K562 (cell line): Measurements from ENCODE around the gene STK33. TPM values are rescaled to one million over a fixed set of nuclear protein-coding genes. Genes with fewer than 3 reads are reported as not detected.

Experiments used
- ATAC-seq: fragments of 200-7000 bp; cut with Tn5 transposase; 3 replicates; pipeline ENCODE4 v1.9.1; 2020; ENCODE audit warnings: moderate library complexity
- BruUV-seq: library from RNA; stranded (reverse); fragments of 400-500 nt; replicated peaks from 2 replicates; lab custom pipeline; 2021; lab: Mats Ljungman, UMichigan
- CTCF ChIA-PET: fragments of 300-600 bp; formaldehyde crosslinking; extraction: SDS; loops from one replicate; lab custom pipeline; 2021; ENCODE audit warnings: low intra/inter-chr PET ratio; lab: Yijun Ruan, JAX
- POLR2A ChIA-PET: fragments of 300-600, 350-650 bp; sonication (Branson Sonifier 250); formaldehyde crosslinking; extraction: SDS; loops from one replicate; lab custom pipeline; 2021; ENCODE audit warnings: antibody characterized with exemption, inconsistent platforms; lab: Yijun Ruan, JAX
- DNase-seq, 4 experiments: peaks; one replicate each; pipeline versions ENCODE4 v3.0.0 to v3.0.0-alpha.2; 2011 to 2018; ENCODE audit warnings: low spot score in 3 of 4, mixed read lengths in 3 of 4; ENCODE audit errors: extremely low read depth in 1 of 4
- FAIRE-seq: peaks from 2 replicates; lab custom pipeline; 2011; peaks lifted over from hg19 to GRCh38; lab: Jason Lieb, UNC
- H2AFZ ChIP-seq: 2 replicates; pipeline ENCODE4 v1.6.0; 2011; ENCODE audit warnings: low read depth, low read length, control low read depth, inconsistent platforms
- H3K27ac ChIP-seq: fragments of 200-600 bp; 3 replicates; pipeline ENCODE4 v1.8.0; 2011; ENCODE audit warnings: low read depth, mild to moderate bottlenecking, control low read depth, inconsistent platforms, low read length, moderate library complexity, mixed read lengths; ENCODE audit errors: extremely low read depth
- H3K27me3 ChIP-seq, 2 experiments: fragments of 300-600 bp in 1 of 2; 2 replicates in 1 of 2; 3 replicates in 1 of 2; pipeline versions ENCODE4 v1.6.0 to v1.8.0; 2011; ENCODE audit warnings: inconsistent platforms in 2 of 2, low read length in 2 of 2, mild to moderate bottlenecking in 1 of 2, mixed read lengths in 1 of 2, moderate library complexity in 1 of 2; ENCODE audit not compliant: control insufficient read depth in 2 of 2, insufficient read depth in 2 of 2
- H3K36me3 ChIP-seq: fragments of 300-600 bp; 3 replicates; pipeline ENCODE4 v1.8.0; 2011; ENCODE audit warnings: mild to moderate bottlenecking, low read length, inconsistent platforms; ENCODE audit not compliant: control insufficient read depth, insufficient read depth
- H3K4me1 ChIP-seq, 2 experiments: fragments of 200-600 bp in 1 of 2; replicated peaks in 1 of 2; 2 replicates in 1 of 2; 3 replicates in 1 of 2; pipeline versions ENCODE4 v1.5.1 to v1.8.0; 2011; ENCODE audit warnings: inconsistent platforms in 2 of 2, low read length in 2 of 2, mild to moderate bottlenecking in 1 of 2, mixed read lengths in 1 of 2, moderate library complexity in 1 of 2; ENCODE audit not compliant: control insufficient read depth in 2 of 2, insufficient read depth in 2 of 2
- H3K4me2 ChIP-seq: 2 replicates; pipeline ENCODE4 v1.6.1; 2011; ENCODE audit warnings: low read length, control low read depth, inconsistent platforms, mixed read lengths; ENCODE audit not compliant: insufficient read depth
- H3K4me3 ChIP-seq: fragments of 200-600 bp; sonication (generic), shearing (Covaris generic); 2 replicates; pipeline ENCODE4 v1.5.1; 2016; ENCODE audit warnings: control low read depth, inconsistent platforms
- H3K79me2 ChIP-seq: fragments of 200-600 bp; 3 replicates; pipeline ENCODE4 v1.8.0; 2011; ENCODE audit warnings: low read length, inconsistent platforms; ENCODE audit not compliant: control insufficient read depth, insufficient read depth
- H3K9ac ChIP-seq, 2 experiments: 2 replicates each; pipeline versions ENCODE4 v1.6.0 to v1.6.1; 2011; ENCODE audit warnings: low read depth in 2 of 2, low read length in 2 of 2, control low read depth in 1 of 2, inconsistent platforms in 1 of 2, mild to moderate bottlenecking in 1 of 2, mixed read lengths in 1 of 2; ENCODE audit not compliant: insufficient read depth in 1 of 2
- H3K9me1 ChIP-seq: one replicate; pipeline ENCODE4 v1.6.0; 2011; ENCODE audit warnings: inconsistent platforms, mild to moderate bottlenecking, low read length, moderate library complexity; ENCODE audit not compliant: control insufficient read depth, insufficient read depth
- H3K9me3 ChIP-seq: replicated peaks from 2 replicates; pipeline ENCODE4 v1.5.1; 2011; ENCODE audit warnings: low read depth, low read length, inconsistent platforms; ENCODE audit not compliant: control insufficient read depth, insufficient read depth
- H4K20me1 ChIP-seq: replicated peaks from 2 replicates; pipeline ENCODE4 v1.6.1; 2011; ENCODE audit warnings: low read length, inconsistent platforms, mixed read lengths; ENCODE audit not compliant: control insufficient read depth, insufficient read depth
- DDX20 ChIP-seq: fragments of 450-650 bp; IDR thresholded peaks from 2 replicates; pipeline ENCODE4 v1.6.1; 2016; ENCODE audit warnings: missing genetic modification characterization, low read depth, mild to moderate bottlenecking, missing compliant biosample characterization, moderate library complexity
- GATAD2B ChIP-seq: fragments of 450-650 bp; IDR thresholded peaks from 2 replicates; pipeline ENCODE4 v1.6.1; 2017; ENCODE audit warnings: mild to moderate bottlenecking, borderline replicate concordance
- GTF2E2 ChIP-seq: fragments of 200-800 bp; sonication (Bioruptor generic); IDR thresholded peaks from 2 replicates; pipeline ENCODE4 v1.6.1; 2016; ENCODE audit warnings: missing genetic modification characterization, missing compliant biosample characterization
- SAFB ChIP-seq: fragments of 200-400 bp; formaldehyde crosslinking; IDR thresholded peaks from 2 replicates; pipeline ENCODE4 v1.6.1; 2017; ENCODE audit warnings: low read depth, low read length, borderline replicate concordance
- SIX5 ChIP-seq, 2 experiments: IDR thresholded peaks; 2 replicates each; pipeline ENCODE4 v1.6.1; 2011; ENCODE audit warnings: low read length in 2 of 2, borderline replicate concordance in 1 of 2, low read depth in 1 of 2, mild to moderate bottlenecking in 1 of 2, moderate library complexity in 1 of 2; ENCODE audit not compliant: insufficient read depth in 1 of 2
- SOX6 ChIP-seq: fragments of 450-650 bp; IDR thresholded peaks from 2 replicates; pipeline ENCODE4 v1.6.1; 2014; ENCODE audit warnings: mild to moderate bottlenecking
- ZEB2 ChIP-seq: fragments of 450-650 bp; IDR thresholded peaks from 2 replicates; pipeline ENCODE4 v1.6.1; 2016
- ZNF174 ChIP-seq: fragments of 250-450 bp; sonication (Bioruptor Pico); IDR thresholded peaks from 2 replicates; pipeline ENCODE4 v1.4.0; 2020; ENCODE audit warnings: mild to moderate bottlenecking
- ZNF354B ChIP-seq: fragments of 250-450 bp; sonication (Bioruptor Pico); IDR thresholded peaks from 2 replicates; pipeline ENCODE4 v1.4.0; 2020
- ZNF76 ChIP-seq: fragments of 250-450 bp; sonication (Bioruptor Pico); IDR thresholded peaks from 2 replicates; pipeline ENCODE4 v1.4.0; 2020; ENCODE audit warnings: mild to moderate bottlenecking, moderate library complexity, borderline replicate concordance
- WGBS: fragments of 100-300 bp; shearing (Covaris generic); methylation state at CpG from one replicate; pipeline ENCODE4 v1.1.6; 2016; ENCODE audit warnings: low coverage, mixed read lengths; ENCODE audit not compliant: insufficient coverage; ENCODE audit errors: missing lambda C conversion rate; 5-methylcytosine and 5-hydroxymethylcytosine counted together
- in situ Hi-C: fragments of 300-500 bp; cut with MboI; formaldehyde crosslinking; loops from 4 replicates; pipeline ENCODE4 v1.15.0; 2018; ENCODE audit warnings: inconsistent platforms, mixed read lengths
- intact Hi-C: fragments of 100-400 bp; cut with micrococcal nuclease; formaldehyde crosslinking; loops from 2 replicates; pipeline ENCODE4 v1.14.2; 2022
- polyA plus RNA-seq, 8 experiments: library from polyadenylated mRNA; depleted of rRNA in 4 of 8; stranded (reverse) in 5 of 8; unstranded in 3 of 8; fragments of >200 nt; fragmentation: Nextera tagmentation in 2 of 8; fragmentation: Illumina TruSeq in 1 of 8; extraction: Ambion mirVana in 2 of 8; extraction: Trizol in 1 of 8; gene quantifications; 2 replicates each; pipeline versions ENCODE4 v1.2.1 to v1.2.3, GENCODE V29; 2011 to 2014; ENCODE audit warnings: inconsistent platforms in 1 of 8, missing spikeins in 1 of 8
- total RNA-seq, 7 experiments: library from RNA; depleted of rRNA in 6 of 7; stranded (reverse); fragments of >200 nt in 6 of 7; fragmentation: Illumina TruSeq in 2 of 7; extraction: Trizol in 2 of 7; gene quantifications; 2 replicates each; pipeline versions ENCODE4 v1.2.1 to v1.2.3, GENCODE V29; 2011 to 2021; ENCODE audit warnings: low replicate concordance in 1 of 7
- TF ChIP-seq, protein P1 (sequence below): fragments of 450-650 bp; IDR thresholded peaks from 2 replicates; pipeline ENCODE4 v1.6.1; 2016
- TF ChIP-seq, protein P2 (sequence below): fragments of 450-650 bp; IDR thresholded peaks from 2 replicates; pipeline ENCODE4 v1.6.1; 2017; ENCODE audit warnings: antibody characterized with exemption, mild to moderate bottlenecking
- TF ChIP-seq, protein P3 (sequence below): fragments of 250-450 bp; sonication (Bioruptor Pico); IDR thresholded peaks from 2 replicates; pipeline ENCODE4 v1.4.0; 2020; ENCODE audit warnings: mild to moderate bottlenecking, moderate library complexity
- TF ChIP-seq, protein P4 (sequence below): IDR thresholded peaks from 3 replicates; pipeline ENCODE4 v1.6.1; 2011; ENCODE audit warnings: borderline replicate concordance, mild to moderate bottlenecking, moderate library complexity; ENCODE audit not compliant: insufficient read length; ENCODE audit errors: extremely low read depth

The STK33 gene
- total and polyA plus RNA-seq, 9 of the 15 experiments (the other 6 are each of a cell fraction or from before 2014, with no cell fraction given): not detected

DNA sequence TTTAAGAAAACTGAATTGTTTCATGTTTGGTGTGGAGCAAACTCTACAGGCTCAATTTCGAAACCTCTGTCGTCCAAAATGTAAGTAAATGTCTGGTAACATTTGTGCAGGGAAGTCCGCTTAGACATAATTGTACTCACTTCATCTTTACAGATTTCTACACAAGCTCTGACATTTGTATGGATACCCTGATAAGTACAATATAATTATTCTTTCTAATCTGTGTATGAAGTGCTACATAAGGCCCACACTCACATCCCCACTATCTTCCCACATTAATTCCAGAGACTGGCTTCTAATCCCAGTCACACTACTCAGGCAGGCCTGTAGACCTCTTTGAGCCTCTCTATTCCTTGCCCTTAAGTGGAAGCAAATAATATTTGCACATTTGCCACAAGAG is 201.1 kb downstream of the STK33 start:
- H3K9me3 ChIP-seq: no peaks in the 10 kb centered on the region
- in situ Hi-C loops: no loop called here
- no peak for ATAC-seq
- intact Hi-C loops: no loop called here
- no TSS peak for BruUV-seq
- no peaks in the 10 kb centered on the region for H3K9me1 ChIP-seq
- 0% methylated on average over 3 of the region's 3 CpGs for WGBS
- no peaks in the 10 kb centered on the region for H4K20me1 ChIP-seq
- H3K4me1 ChIP-seq: no peaks in the 10 kb centered on the region
- no peaks in the 10 kb centered on the region for H3K79me2 ChIP-seq
- H2AFZ ChIP-seq: no peak overlapping the region
- FAIRE-seq: no peak
- H3K9ac ChIP-seq: no peak overlapping the region
- POLR2A ChIA-PET: interaction anchor here (0.6 kb wide), 1 partner anchor 308 kb away, joined by 3 read pairs; no protein-coding TSS in a partner anchor
- CTCF ChIA-PET: no interaction called here
- no peak overlapping the region for H3K27ac ChIP-seq
- no peaks in the 10 kb centered on the region for H3K36me3 ChIP-seq
- no peak for DNase-seq
- H3K4me2 ChIP-seq: no peak overlapping the region
- peaks cover 5 to 28% of the 10 kb centered on the region in 2 experiments; a peak in 4 of 5 replicates for H3K27me3 ChIP-seq
- no peak overlapping the region for H3K4me3 ChIP-seq
- TF ChIP-seq, protein P1, sequence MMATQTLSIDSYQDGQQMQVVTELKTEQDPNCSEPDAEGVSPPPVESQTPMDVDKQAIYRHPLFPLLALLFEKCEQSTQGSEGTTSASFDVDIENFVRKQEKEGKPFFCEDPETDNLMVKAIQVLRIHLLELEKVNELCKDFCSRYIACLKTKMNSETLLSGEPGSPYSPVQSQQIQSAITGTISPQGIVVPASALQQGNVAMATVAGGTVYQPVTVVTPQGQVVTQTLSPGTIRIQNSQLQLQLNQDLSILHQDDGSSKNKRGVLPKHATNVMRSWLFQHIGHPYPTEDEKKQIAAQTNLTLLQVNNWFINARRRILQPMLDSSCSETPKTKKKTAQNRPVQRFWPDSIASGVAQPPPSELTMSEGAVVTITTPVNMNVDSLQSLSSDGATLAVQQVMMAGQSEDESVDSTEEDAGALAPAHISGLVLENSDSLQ: no peak
- TF ChIP-seq ZNF76 (no peak), DDX20 (tag) (no peak), SIX5 (IDR thresholded peaks at IDR 0.05; ENCODE audit: borderline replicate concordance in 1 of 2, insufficient read depth in 1 of 2, low read depth in 1 of 2, low read length in 2 of 2) (no peak), GATAD2B (no peak), GTF2E2 (no peak), ZNF354B (CRISPR knock-in tag) (no peak), ZNF174 (CRISPR knock-in tag) (no peak), ZEB2 (no peak), SAFB (no peak), SOX6 (no peak)
- TF ChIP-seq, protein P2, sequence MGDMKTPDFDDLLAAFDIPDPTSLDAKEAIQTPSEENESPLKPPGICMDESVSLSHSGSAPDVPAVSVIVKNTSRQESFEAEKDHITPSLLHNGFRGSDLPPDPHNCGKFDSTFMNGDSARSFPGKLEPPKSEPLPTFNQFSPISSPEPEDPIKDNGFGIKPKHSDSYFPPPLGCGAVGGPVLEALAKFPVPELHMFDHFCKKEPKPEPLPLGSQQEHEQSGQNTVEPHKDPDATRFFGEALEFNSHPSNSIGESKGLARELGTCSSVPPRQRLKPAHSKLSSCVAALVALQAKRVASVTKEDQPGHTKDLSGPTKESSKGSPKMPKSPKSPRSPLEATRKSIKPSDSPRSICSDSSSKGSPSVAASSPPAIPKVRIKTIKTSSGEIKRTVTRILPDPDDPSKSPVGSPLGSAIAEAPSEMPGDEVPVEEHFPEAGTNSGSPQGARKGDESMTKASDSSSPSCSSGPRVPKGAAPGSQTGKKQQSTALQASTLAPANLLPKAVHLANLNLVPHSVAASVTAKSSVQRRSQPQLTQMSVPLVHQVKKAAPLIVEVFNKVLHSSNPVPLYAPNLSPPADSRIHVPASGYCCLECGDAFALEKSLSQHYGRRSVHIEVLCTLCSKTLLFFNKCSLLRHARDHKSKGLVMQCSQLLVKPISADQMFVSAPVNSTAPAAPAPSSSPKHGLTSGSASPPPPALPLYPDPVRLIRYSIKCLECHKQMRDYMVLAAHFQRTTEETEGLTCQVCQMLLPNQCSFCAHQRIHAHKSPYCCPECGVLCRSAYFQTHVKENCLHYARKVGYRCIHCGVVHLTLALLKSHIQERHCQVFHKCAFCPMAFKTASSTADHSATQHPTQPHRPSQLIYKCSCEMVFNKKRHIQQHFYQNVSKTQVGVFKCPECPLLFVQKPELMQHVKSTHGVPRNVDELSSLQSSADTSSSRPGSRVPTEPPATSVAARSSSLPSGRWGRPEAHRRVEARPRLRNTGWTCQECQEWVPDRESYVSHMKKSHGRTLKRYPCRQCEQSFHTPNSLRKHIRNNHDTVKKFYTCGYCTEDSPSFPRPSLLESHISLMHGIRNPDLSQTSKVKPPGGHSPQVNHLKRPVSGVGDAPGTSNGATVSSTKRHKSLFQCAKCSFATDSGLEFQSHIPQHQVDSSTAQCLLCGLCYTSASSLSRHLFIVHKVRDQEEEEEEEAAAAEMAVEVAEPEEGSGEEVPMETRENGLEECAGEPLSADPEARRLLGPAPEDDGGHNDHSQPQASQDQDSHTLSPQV: no peak
- TF ChIP-seq, protein P3, sequence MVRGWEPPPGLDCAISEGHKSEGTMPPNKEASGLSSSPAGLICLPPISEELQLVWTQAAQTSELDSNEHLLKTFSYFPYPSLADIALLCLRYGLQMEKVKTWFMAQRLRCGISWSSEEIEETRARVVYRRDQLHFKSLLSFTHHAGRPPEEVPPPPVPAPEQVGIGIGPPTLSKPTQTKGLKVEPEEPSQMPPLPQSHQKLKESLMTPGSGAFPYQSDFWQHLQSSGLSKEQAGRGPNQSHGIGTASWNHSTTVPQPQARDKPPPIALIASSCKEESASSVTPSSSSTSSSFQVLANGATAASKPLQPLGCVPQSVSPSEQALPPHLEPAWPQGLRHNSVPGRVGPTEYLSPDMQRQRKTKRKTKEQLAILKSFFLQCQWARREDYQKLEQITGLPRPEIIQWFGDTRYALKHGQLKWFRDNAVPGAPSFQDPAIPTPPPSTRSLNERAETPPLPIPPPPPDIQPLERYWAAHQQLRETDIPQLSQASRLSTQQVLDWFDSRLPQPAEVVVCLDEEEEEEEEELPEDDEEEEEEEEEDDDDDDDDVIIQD (CRISPR knock-in tag): no peak
- TF ChIP-seq, protein P4, sequence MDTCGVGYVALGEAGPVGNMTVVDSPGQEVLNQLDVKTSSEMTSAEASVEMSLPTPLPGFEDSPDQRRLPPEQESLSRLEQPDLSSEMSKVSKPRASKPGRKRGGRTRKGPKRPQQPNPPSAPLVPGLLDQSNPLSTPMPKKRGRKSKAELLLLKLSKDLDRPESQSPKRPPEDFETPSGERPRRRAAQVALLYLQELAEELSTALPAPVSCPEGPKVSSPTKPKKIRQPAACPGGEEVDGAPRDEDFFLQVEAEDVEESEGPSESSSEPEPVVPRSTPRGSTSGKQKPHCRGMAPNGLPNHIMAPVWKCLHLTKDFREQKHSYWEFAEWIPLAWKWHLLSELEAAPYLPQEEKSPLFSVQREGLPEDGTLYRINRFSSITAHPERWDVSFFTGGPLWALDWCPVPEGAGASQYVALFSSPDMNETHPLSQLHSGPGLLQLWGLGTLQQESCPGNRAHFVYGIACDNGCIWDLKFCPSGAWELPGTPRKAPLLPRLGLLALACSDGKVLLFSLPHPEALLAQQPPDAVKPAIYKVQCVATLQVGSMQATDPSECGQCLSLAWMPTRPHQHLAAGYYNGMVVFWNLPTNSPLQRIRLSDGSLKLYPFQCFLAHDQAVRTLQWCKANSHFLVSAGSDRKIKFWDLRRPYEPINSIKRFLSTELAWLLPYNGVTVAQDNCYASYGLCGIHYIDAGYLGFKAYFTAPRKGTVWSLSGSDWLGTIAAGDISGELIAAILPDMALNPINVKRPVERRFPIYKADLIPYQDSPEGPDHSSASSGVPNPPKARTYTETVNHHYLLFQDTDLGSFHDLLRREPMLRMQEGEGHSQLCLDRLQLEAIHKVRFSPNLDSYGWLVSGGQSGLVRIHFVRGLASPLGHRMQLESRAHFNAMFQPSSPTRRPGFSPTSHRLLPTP: no peak
